Right ventricle myocardium inferior (tissue), 1 donor: ENCODE data around the gene HLA-DOB. TPM values are rescaled to one million over a fixed set of nuclear protein-coding genes. Genes with fewer than 3 reads are reported as not detected.

Source experiments
- ATAC-seq: fragments of 200-7000 bp; cut with Tn5 transposase; one replicate; pipeline ENCODE4 v1.9.1; 2020; ENCODE audit warnings: mild to moderate bottlenecking, moderate library complexity
- DNase-seq: peaks from one replicate; pipeline ENCODE4 v3.0.0; 2021; ENCODE audit errors: missing footprints
- intact Hi-C: fragments of 100-400 bp; cut with DNase I; formaldehyde crosslinking; loops from one replicate; pipeline ENCODE4 v1.11.0; 2022
- total RNA-seq: library from RNA; stranded (reverse); fragmentation: NEBNext Ultra II Directional; extraction: Animal tissue kit (Norgen Biotek cat#: 25700); gene quantifications from one replicate; pipeline ENCODE4 v1.2.1, GENCODE V29; 2021
- donor health status: DM: no; HTN: yes; CAD: no; lungs with severe emphysema.

Gene HLA-DOB
- total RNA-seq, 1 donor from 2014 or later = not detected

GRCh38 chr6:32775071-32775470 is 41.7 kb downstream of the HLA-DOB start:
- no peak for DNase-seq
- ATAC-seq = no peak
- intact Hi-C loops = no loop called here

- intact Hi-C loops = no loop called here
- no peak for ATAC-seq
Observed at GRCh38 chr6:32774426-32774825, 42.4 kb downstream of the HLA-DOB start.

GRCh38 chr6:32772656-32773055 is 44.1 kb downstream of the HLA-DOB start:
- ATAC-seq (no peak), DNase-seq (no peak)
- intact Hi-C loops = no loop called here

More at GRCh38 chr6:32774426-32774825, 42.4 kb downstream of the HLA-DOB start:
- no peak for DNase-seq

- no peak for ATAC-seq
- intact Hi-C loops = no loop called here
- DNase-seq = no peak
Observed at GRCh38 chr6:32764048-32764447, 52.8 kb downstream of the HLA-DOB start.

GRCh38 chr6:32763421-32763820 is 53.4 kb downstream of the HLA-DOB start, which contains the start of gene HLA-DQB2:
TSS of gene HLA-DQB2 (minus strand) at chr6:32763532. CDS start at chr6:32763470, 62 bp downstream.
- DNase-seq = no peak
- ATAC-seq = no peak
- intact Hi-C loops = no loop called here

Other genes starting within 250 kb of the HLA-DOB start
- gene HLA-DRB1, start 227.2 kb downstream of the HLA-DOB start, total RNA-seq = 32.4 TPM
- gene HLA-DQA1, start 179.6 kb downstream of the HLA-DOB start, total RNA-seq = 5.3 TPM
- gene HLA-DQB1, start 150.3 kb downstream of the HLA-DOB start, total RNA-seq = 3.9 TPM
- 2.7 TPM for gene HLA-DQA2, start 75.6 kb downstream of the HLA-DOB start, total RNA-seq
- 3.1 TPM for gene HLA-DQB2, start 53.5 kb downstream of the HLA-DOB start, total RNA-seq
- gene TAP2, start 21.7 kb upstream of the HLA-DOB start, total RNA-seq = 19.3 TPM
- 19.6 TPM for gene PSMB8, start 27.0 kb upstream of the HLA-DOB start, total RNA-seq
- 19.1 TPM for gene TAP1, start 36.7 kb upstream of the HLA-DOB start, total RNA-seq
- gene PSMB9, start 37.2 kb upstream of the HLA-DOB start, total RNA-seq = 13.4 TPM
- gene HLA-DMB, start 124.0 kb upstream of the HLA-DOB start, total RNA-seq = 8.8 TPM
- gene HLA-DMA, start 136.1 kb upstream of the HLA-DOB start, total RNA-seq = 19.7 TPM
- gene BRD2, start 151.6 kb upstream of the HLA-DOB start, total RNA-seq = 64.1 TPM
- 1.5 TPM for gene HLA-DOA, start 192.6 kb upstream of the HLA-DOB start, total RNA-seq